PC-9 (cell line): ENCODE measurements around the gene OR10G6. TPM values are rescaled to one million over a fixed set of nuclear protein-coding genes. Genes with fewer than 3 reads are reported as not detected.

Experiments
- BruUV-seq: library from RNA; stranded (reverse); fragments of 400-500 nt; replicated peaks from 2 replicates; lab custom pipeline; 2021; lab: Mats Ljungman, UMichigan
- CTCF ChIA-PET: fragments of 300-600 bp; sonication (Branson Sonifier 250); formaldehyde crosslinking; loops from one replicate; lab custom pipeline; 2022; ENCODE audit warnings: antibody characterized with exemption; lab: Charles Lee
- POLR2A ChIA-PET: fragments of 300-600 bp; sonication (Branson Sonifier 250); formaldehyde crosslinking; loops from one replicate; lab custom pipeline; 2022; ENCODE audit warnings: antibody characterized with exemption; ENCODE audit not compliant: unreplicated experiment; lab: Charles Lee
- DNase-seq, 2 experiments: peaks; one replicate each; pipeline versions ENCODE4 v3.0.0 to v3.0.0-alpha.2; 2015 to 2022; ENCODE audit warnings: mixed read lengths in 1 of 2
- H2AFZ ChIP-seq: fragments of 200-600 bp; sonication (generic); 2 replicates; pipeline ENCODE4 v1.8.1; 2017; ENCODE audit warnings: antibody characterized with exemption
- H3F3A ChIP-seq: fragments of 200-600 bp; sonication (generic); 2 replicates; pipeline ENCODE4 v1.8.1; 2017; ENCODE audit warnings: antibody characterized with exemption, mild to moderate bottlenecking, low read depth; ENCODE audit not compliant: insufficient read depth
- H3K27ac ChIP-seq: fragments of 200-600 bp; sonication (generic); 2 replicates; pipeline ENCODE4 v1.6.1; 2016; ENCODE audit warnings: mixed run types
- H3K27me3 ChIP-seq: fragments of 200-600 bp; sonication (generic); 2 replicates; pipeline ENCODE4 v1.6.1; 2016; ENCODE audit warnings: low read depth, mixed run types; ENCODE audit not compliant: insufficient read depth
- H3K36me3 ChIP-seq: fragments of 200-600 bp; sonication (generic); 2 replicates; pipeline ENCODE4 v1.6.1; 2016; ENCODE audit warnings: low read depth, mixed run types
- H3K4me1 ChIP-seq: fragments of 200-600 bp; sonication (generic); replicated peaks from 2 replicates; pipeline ENCODE4 v1.6.1; 2016; ENCODE audit warnings: mixed run types; ENCODE audit not compliant: insufficient read depth
- H3K4me2 ChIP-seq: fragments of 200-600 bp; sonication (generic); 2 replicates; pipeline ENCODE4 v1.6.1; 2017; ENCODE audit warnings: mixed run types
- H3K4me3 ChIP-seq: fragments of 200-600 bp; sonication (generic); 2 replicates; pipeline ENCODE4 v1.6.1; 2016; ENCODE audit warnings: mixed run types
- H3K79me2 ChIP-seq: fragments of 200-600 bp; sonication (generic); 2 replicates; pipeline ENCODE4 v1.6.1; 2017; ENCODE audit warnings: low read depth, mixed run types
- H3K9me2 ChIP-seq: fragments of 200-600 bp; sonication (generic); 2 replicates; pipeline ENCODE4 v1.8.1; 2017; ENCODE audit warnings: mild to moderate bottlenecking; ENCODE audit not compliant: insufficient read depth
- H3K9me3 ChIP-seq: fragments of 200-600 bp; sonication (generic); 2 replicates; pipeline ENCODE4 v1.8.1; 2016; ENCODE audit warnings: low read depth; ENCODE audit not compliant: insufficient read depth
- H4K20me1 ChIP-seq: fragments of 200-600 bp; sonication (generic); 2 replicates; pipeline ENCODE4 v1.8.1; 2017; ENCODE audit not compliant: insufficient read depth
- EZH2 ChIP-seq: fragments of 200-600 bp; sonication (generic); IDR thresholded peaks from 2 replicates; pipeline ENCODE4 v1.8.0; 2017; ENCODE audit warnings: antibody characterized with exemption, low read depth
- intact Hi-C: fragments of 100-400 bp; cut with micrococcal nuclease; formaldehyde crosslinking; loops from one replicate; pipeline ENCODE4 v1.10.0; 2022; ENCODE audit not compliant: unreplicated experiment
- total RNA-seq: library from RNA; stranded (reverse); gene quantifications from 2 replicates; pipeline ENCODE4 v1.2.3, GENCODE V29; 2021
- TF ChIP-seq, protein P1 (sequence below): fragments of 200-600 bp; sonication (generic); conservative IDR thresholded peaks from 2 replicates; pipeline ENCODE4 v1.6.1; 2017; ENCODE audit warnings: mixed run types, antibody characterized with exemption, mild to moderate bottlenecking, moderate library complexity

Gene OR10G6
- total RNA-seq, 1 experiment from 2014 or later = not detected

- Histone ChIP-seq H3K4me1 (no peaks in the 10 kb centered on the region), H3F3A (no peaks in the 10 kb centered on the region), H2AFZ (no peak within 1 kb of the TSS), H3K4me2 (no peak within 1 kb of the TSS), H4K20me1 (no peaks in the 10 kb centered on the region), H3K4me3 (no peak within 1 kb of the TSS), H3K9me2 (no peaks in the 10 kb centered on the region), H3K27ac (no peak within 1 kb of the TSS), H3K9me3 (no peaks in the 10 kb centered on the region), H3K27me3 (no peaks in the 10 kb centered on the region), H3K36me3 (no peaks in the 10 kb centered on the region), H3K79me2 (no peaks in the 10 kb centered on the region)
- POLR2A ChIA-PET = no interaction called here
- intact Hi-C loops = no loop called here
- BruUV-seq = no TSS peak
- no peak for DNase-seq
- CTCF ChIA-PET = no interaction called here
- TF ChIP-seq, protein P1, sequence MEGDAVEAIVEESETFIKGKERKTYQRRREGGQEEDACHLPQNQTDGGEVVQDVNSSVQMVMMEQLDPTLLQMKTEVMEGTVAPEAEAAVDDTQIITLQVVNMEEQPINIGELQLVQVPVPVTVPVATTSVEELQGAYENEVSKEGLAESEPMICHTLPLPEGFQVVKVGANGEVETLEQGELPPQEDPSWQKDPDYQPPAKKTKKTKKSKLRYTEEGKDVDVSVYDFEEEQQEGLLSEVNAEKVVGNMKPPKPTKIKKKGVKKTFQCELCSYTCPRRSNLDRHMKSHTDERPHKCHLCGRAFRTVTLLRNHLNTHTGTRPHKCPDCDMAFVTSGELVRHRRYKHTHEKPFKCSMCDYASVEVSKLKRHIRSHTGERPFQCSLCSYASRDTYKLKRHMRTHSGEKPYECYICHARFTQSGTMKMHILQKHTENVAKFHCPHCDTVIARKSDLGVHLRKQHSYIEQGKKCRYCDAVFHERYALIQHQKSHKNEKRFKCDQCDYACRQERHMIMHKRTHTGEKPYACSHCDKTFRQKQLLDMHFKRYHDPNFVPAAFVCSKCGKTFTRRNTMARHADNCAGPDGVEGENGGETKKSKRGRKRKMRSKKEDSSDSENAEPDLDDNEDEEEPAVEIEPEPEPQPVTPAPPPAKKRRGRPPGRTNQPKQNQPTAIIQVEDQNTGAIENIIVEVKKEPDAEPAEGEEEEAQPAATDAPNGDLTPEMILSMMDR = no peak
- no peak for TF ChIP-seq EZH2
These were observed 17.7 kb upstream of the OR10G6 start, which contains the start of gene OR10G4 for GRCh38 chr11:124012697-124013096. Gene OR10G4 (plus strand): TSS chr11:124012997. CDS start chr11:124015575, 2,578 bp downstream.

DNA sequence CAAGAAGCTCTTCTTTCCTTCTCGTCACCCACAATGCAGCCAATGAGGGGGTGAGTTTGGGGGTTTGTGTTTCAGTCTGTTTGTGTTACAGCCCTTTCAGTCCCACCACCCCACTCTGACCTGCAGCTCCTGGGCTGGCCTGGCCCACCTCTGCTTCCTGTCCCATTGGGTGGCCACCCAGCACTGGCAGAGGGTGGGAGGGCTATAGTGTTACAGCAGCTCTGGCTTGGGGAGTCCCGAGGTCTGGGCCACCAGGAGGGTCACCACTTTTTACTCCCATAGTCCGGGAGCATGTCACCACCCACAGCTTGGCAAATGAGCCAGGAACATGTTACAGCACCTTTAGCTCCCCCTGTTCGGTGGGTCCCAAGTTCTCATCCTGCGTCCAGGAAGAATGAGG lies 15.7 kb downstream of the OR10G6 start:
- ChIA-PET CTCF (no interaction called here), POLR2A (no interaction called here)
- Histone ChIP-seq H3K4me1 (no peaks in the 10 kb centered on the region), H3K9me2 (no peaks in the 10 kb centered on the region; the same call in 1 of the 2 replicates), H3K27ac (no peak overlapping the region), H3K9me3 (no peaks in the 10 kb centered on the region), H3K79me2 (no peaks in the 10 kb centered on the region), H3F3A (no peaks in the 10 kb centered on the region), H3K4me3 (no peak overlapping the region), H3K27me3 (no peaks in the 10 kb centered on the region), H4K20me1 (no peaks in the 10 kb centered on the region), H3K4me2 (no peak overlapping the region), H2AFZ (no peak overlapping the region), H3K36me3 (no peaks in the 10 kb centered on the region)
- TF ChIP-seq EZH2 = no peak
- TF ChIP-seq, protein P1 = no peak
- DNase-seq = no peak
- intact Hi-C loops = no loop called here
- BruUV-seq = no TSS peak

DNA sequence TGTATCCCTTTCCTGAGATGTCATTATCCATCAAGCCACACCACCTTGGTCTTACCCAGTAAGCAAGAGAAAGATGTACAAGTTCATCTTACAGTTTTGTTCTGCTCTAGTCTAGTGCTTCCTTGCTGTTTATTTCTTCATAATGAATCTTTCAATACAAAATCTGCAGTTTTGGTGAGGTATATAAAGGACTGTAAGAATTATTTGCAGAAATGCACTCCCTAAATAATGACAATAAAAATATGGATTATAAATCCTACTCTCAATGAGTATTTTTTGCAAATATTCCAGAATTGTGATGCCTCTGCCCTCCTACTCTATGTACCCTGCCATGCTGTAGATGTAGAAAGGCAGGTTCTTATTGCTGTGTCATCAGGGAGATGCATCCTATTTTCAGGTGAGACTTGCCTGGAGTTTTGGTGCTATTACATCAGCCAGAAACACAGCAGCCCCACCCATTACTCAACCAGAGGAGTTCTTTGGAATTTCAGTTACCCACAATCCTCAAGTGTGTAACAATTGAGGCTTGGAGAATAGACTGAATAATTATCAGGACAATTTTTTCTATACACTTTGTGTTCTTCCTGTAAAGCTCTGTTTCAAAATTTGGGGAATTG lies 17.1 kb downstream of the OR10G6 start, which contains the start of gene OR10S1:
Gene OR10S1 (minus strand): TSS at position 51 of the 617 bp plus-strand sequence. CDS start 117 bp downstream, outside the sequence.
- H4K20me1 ChIP-seq = no peaks in the 10 kb centered on the region
- TF ChIP-seq EZH2 = no peak
- no peak within 1 kb of the TSS for H3K4me2 ChIP-seq
- ChIA-PET POLR2A (no interaction called here), CTCF (no interaction called here)
- no peak within 1 kb of the TSS for H3K27ac ChIP-seq
- H3K27me3 ChIP-seq = no peaks in the 10 kb centered on the region
- no peak within 1 kb of the TSS for H2AFZ ChIP-seq
- no peak for DNase-seq
- H3K9me3 ChIP-seq = no peaks in the 10 kb centered on the region
- no peaks in the 10 kb centered on the region for H3K36me3 ChIP-seq
- BruUV-seq = no TSS peak
- no peak within 1 kb of the TSS for H3K4me3 ChIP-seq
- intact Hi-C loops = no loop called here
- H3K4me1 ChIP-seq = no peaks in the 10 kb centered on the region
- no peaks in the 10 kb centered on the region for H3F3A ChIP-seq
- no peaks in the 10 kb centered on the region for H3K79me2 ChIP-seq
- no peaks in the 10 kb centered on the region; the same call in 1 of the 2 replicates for H3K9me2 ChIP-seq
